ENCODE measurements around the gene NAPB.

NAPB gene

GRCh38 chr20:23366384-23366783 is 54.9 kb downstream of the NAPB start:
- TF ChIP-seq CTCF (IDR thresholded peaks at IDR 0.05; ENCODE audit: control insufficient read depth, insufficient read depth, low read depth, low read length, missing control alignments), result no peak
- no peak for DNase-seq (ENCODE audit: low read depth)
- no peak overlapping the region for H3K4me3 ChIP-seq (ENCODE audit: control insufficient read depth, low read depth, low read length)

GRCh38 chr20:23365390-23366165 is 55.7 kb downstream of the NAPB start:
- DNase-seq (ENCODE audit: low read depth), result no peak
- H3K4me3 ChIP-seq (ENCODE audit: control insufficient read depth, low read depth, low read length), result no peak overlapping the region
- no peak for TF ChIP-seq CTCF (IDR thresholded peaks at IDR 0.05; ENCODE audit: control insufficient read depth, insufficient read depth, low read depth, low read length, missing control alignments)

GRCh38 chr20:23363257-23363649 is 58.0 kb downstream of the NAPB start:
- peak overlapping the region; percentile 87 for H3K4me3 ChIP-seq (ENCODE audit: control insufficient read depth, low read depth, low read length)
- no peak for TF ChIP-seq CTCF (IDR thresholded peaks at IDR 0.05; ENCODE audit: control insufficient read depth, insufficient read depth, low read depth, low read length, missing control alignments)
- no peak for DNase-seq (ENCODE audit: low read depth)

GRCh38 chr20:23362392-23363256 is 58.7 kb downstream of the NAPB start:
- TF ChIP-seq CTCF (IDR thresholded peaks at IDR 0.05; ENCODE audit: control insufficient read depth, insufficient read depth, low read depth, low read length, missing control alignments), result no peak
- H3K4me3 ChIP-seq (ENCODE audit: control insufficient read depth, low read depth, low read length), result peak overlapping the region; percentile 87
- no peak for DNase-seq (ENCODE audit: low read depth)

GRCh38 chr20:23361476-23362391 is 59.6 kb downstream of the NAPB start, which contains the start of gene GZF1:
Gene GZF1 (plus strand): TSS chr20:23362182. CDS start chr20:23364384, 2,202 bp downstream.
- H3K4me3 ChIP-seq (ENCODE audit: control insufficient read depth, low read depth, low read length), result peak within 1 kb of the TSS; percentile 87
- peak; percentile 90 for DNase-seq (ENCODE audit: low read depth)
- TF ChIP-seq CTCF (IDR thresholded peaks at IDR 0.05; ENCODE audit: control insufficient read depth, insufficient read depth, low read depth, low read length, missing control alignments), result no peak

GRCh38 chr20:23361119-23361475 is 60.2 kb downstream of the NAPB start:
- no peak for TF ChIP-seq CTCF (IDR thresholded peaks at IDR 0.05; ENCODE audit: control insufficient read depth, insufficient read depth, low read depth, low read length, missing control alignments)
- H3K4me3 ChIP-seq (ENCODE audit: control insufficient read depth, low read depth, low read length), result peak overlapping the region; percentile 47
- DNase-seq (ENCODE audit: low read depth), result no peak

All from AG09309 (cell line).